Ovary (tissue), 3 donors: Measurements from ENCODE around the gene TSG101.

Experiments
- CTCF ChIP-seq, 3 donors: fragments of 450-650 bp in 2 of 3; fragments of 200-600 bp in 1 of 3; IDR thresholded peaks; one replicate each; pipeline versions ENCODE4 v1.5.1 to v1.8.0; 2016 to 2022; ENCODE audit warnings: antibody characterized with exemption in 3 of 3, mild to moderate bottlenecking in 1 of 3
- EP300 ChIP-seq: sonication (generic); formaldehyde crosslinking; IDR thresholded peaks from one replicate; pipeline ENCODE4 v1.6.1; 2017; ENCODE audit warnings: antibody characterized with exemption
- POLR2A ChIP-seq: fragments of 450-650 bp; IDR thresholded peaks from one replicate; pipeline ENCODE4 v1.6.1; 2017; ENCODE audit warnings: antibody characterized with exemption, mild to moderate bottlenecking, moderate library complexity
- donor health status: DM: no; HTN: no; CAD: no.

GRCh38 chr11:18501629-18502028, 25.1 kb downstream of the TSG101 start:
- TF ChIP-seq CTCF (IDR thresholded peaks at IDR 0.05) (no peak), EP300 (no peak), POLR2A (no peak)
